GM19240 (cell line): ENCODE results near the gene KIAA1191.
A peak's percentile ranks its signal among the peaks of the same experiment; 100 is the strongest.

ENCODE experiments used
- DNase-seq: peaks from one replicate; pipeline ENCODE4 v3.0.0; 2011; ENCODE audit warnings: low spot score; ENCODE audit not compliant: insufficient read length

Gene KIAA1191

GRCh38 chr5:176389135-176390123, 27.9 kb upstream of the KIAA1191 start:
- DNase-seq = peak; percentile 53

- DNase-seq = peak; percentile 97
Measured at GRCh38 chr5:176388444-176389134, 27.0 kb upstream of the KIAA1191 start, which contains the start of the genes HIGD2A and NOP16. Gene HIGD2A, plus strand, starts transcription at chr5:176388751. Its CDS starts 69 bp downstream, at chr5:176388820. Gene NOP16, minus strand, starts transcription at chr5:176388598. Its CDS starts 59 bp downstream, at chr5:176388539.

GRCh38 chr5:176388003-176388443, 26.5 kb upstream of the KIAA1191 start:
- DNase-seq = no peak

- no peak for DNase-seq
Measured at GRCh38 chr5:176387384-176387925, 25.9 kb upstream of the KIAA1191 start.

- DNase-seq = no peak
Measured at GRCh38 chr5:176386491-176386890, 24.9 kb upstream of the KIAA1191 start.

GRCh38 chr5:176384991-176385390, 23.4 kb upstream of the KIAA1191 start:
- DNase-seq = no peak

GRCh38 chr5:176384366-176384930, 22.9 kb upstream of the KIAA1191 start:
- DNase-seq = no peak

- DNase-seq = no peak
Measured at GRCh38 chr5:176383961-176384360, 22.4 kb upstream of the KIAA1191 start.

- DNase-seq = no peak
Measured at GRCh38 chr5:176383248-176383905, 21.8 kb upstream of the KIAA1191 start.

GRCh38 chr5:176382721-176383120, 21.2 kb upstream of the KIAA1191 start:
- DNase-seq = no peak

GRCh38 chr5:176381979-176382378, 20.4 kb upstream of the KIAA1191 start:
- no peak for DNase-seq

- DNase-seq = no peak
Measured at GRCh38 chr5:176381423-176381822, 19.9 kb upstream of the KIAA1191 start.

- DNase-seq = no peak
Measured at GRCh38 chr5:176379881-176380280, 18.3 kb upstream of the KIAA1191 start.

GRCh38 chr5:176373100-176373818, 11.7 kb upstream of the KIAA1191 start:
- no peak for DNase-seq

GRCh38 chr5:176371621-176372539, 10.3 kb upstream of the KIAA1191 start:
- no peak for DNase-seq

GRCh38 chr5:176369934-176370711, 8.6 kb upstream of the KIAA1191 start:
- no peak for DNase-seq

GRCh38 chr5:176368726-176369125, 7.2 kb upstream of the KIAA1191 start:
- no peak for DNase-seq

GRCh38 chr5:176366232-176366894, 4.8 kb upstream of the KIAA1191 start:
- DNase-seq = no peak
